ENCODE results near the gene LRRC58. TPM values are rescaled to one million over a fixed set of nuclear protein-coding genes. Genes with fewer than 3 reads are reported as not detected.

The LRRC58 gene
- polyA plus RNA-seq (2011; rRNA removed) (24.1 and 29.9 TPM in 2 replicates), polyA plus RNA-seq (2017; fragmentation: RNase III; extraction: RNeasy Plus Mini Kit Qiagen cat#74134 plus additional on column Dnase treatment) (13.2 to 15.4 TPM (median 14.8 TPM) in 3 replicates), polyA minus RNA-seq (2011; rRNA and poly(A)+ RNA removed) (12.4 and 13.2 TPM in 2 replicates)
- polyA plus RNA-seq (2012; cell fraction: cytosol; rRNA removed) = 6.0 and 7.4 TPM in 2 replicates
- polyA plus RNA-seq (2012; cell fraction: nucleus; rRNA removed) = 3.4 and 4.0 TPM in 2 replicates

DNA sequence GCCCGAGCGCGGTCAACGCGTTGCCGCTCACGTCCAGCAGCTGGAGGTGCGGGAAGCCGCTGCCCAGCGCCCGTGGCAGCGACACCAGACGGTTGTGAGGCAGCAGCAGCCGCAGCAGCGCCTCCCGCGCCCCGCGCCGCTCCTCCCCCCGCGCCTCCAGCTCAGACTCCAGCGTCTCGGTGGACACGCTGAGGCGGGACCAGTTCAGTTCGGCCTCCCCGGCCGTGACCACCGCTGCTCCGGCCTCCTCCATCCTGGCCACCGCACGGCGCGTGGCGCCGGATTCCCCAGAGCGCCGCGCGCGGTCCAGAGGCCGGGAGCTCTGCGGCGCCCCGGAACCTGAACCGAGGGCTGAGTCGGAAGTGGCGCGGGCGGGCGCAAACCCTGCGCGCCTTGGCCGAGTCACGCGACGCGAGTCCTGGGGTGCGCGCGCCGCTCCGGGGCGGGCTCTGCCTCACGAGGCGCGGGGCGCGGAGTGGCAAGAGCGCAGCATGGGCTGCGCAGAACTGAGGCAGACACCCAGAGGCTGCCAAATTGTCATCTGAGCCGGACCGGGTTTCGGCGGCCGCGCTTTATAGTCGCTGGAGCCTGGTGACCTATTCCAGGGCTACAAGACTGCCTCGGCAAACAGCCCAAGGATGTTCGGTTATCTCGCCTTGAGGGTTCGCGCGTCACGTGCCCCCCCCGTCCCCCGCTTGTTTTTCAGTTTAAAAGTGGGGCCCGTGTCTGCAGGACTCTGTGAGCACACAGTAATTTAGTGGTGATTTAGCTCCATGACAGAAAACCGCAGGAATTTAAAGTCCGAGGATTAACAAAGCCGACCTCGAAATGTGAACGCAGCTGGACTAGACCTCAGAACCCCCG is at the start of gene LRRC58:
Gene LRRC58, minus strand, starts transcription at position 364 of the 864 bp plus-strand sequence. Its CDS starts 111 bp downstream, at position 253.
- ChIA-PET POLR2A (interaction anchor here (0.6 to 3.4 kb wide), 25 partner anchors 8 to 686 kb away, joined by 3 to 35 read pairs (median 4); partner anchors contain the start of genes FSTL1, GSK3B, GTF2E1 and NDUFB4), CTCF (interaction anchor here (0.7 to 2.2 kb wide), 18 partner anchors 9 to 880 kb away, joined by 3 to 10 read pairs (median 4); no protein-coding TSS in a partner anchor)
- peak within 1 kb of the TSS; percentile 94 for H3K4me2 ChIP-seq
- FAIRE-seq = no peak
- H3K9me3 ChIP-seq = no peaks in the 10 kb centered on the region
- ATAC-seq = peak; percentile 91 to 94
- peak within 1 kb of the TSS; percentile 70 for H3K4me3 ChIP-seq
- H3K4me1 ChIP-seq = peaks cover 41% of the 10 kb centered on the region
- TF ChIP-seq FOSL2 (IDR thresholded peaks at IDR 0.05) (no peak), FOSL2 (CRISPR knock-in tag; IDR thresholded peaks at IDR 0.05) (0 out of 2 replicates have a peak, but pooled peaks have one; percentile 9), EP300 (IDR thresholded peaks at IDR 0.05) (peak in 1 of 2 experiments; percentile 33; a peak in 1 of 5 replicates), SMC3 (IDR thresholded peaks at IDR 0.05) (peak; percentile 28; the same call in 2 of the 3 replicates), RFX5 (IDR thresholded peaks at IDR 0.05) (peak; percentile 19; the same call in 1 of the 2 replicates), RAD21 (conservative IDR thresholded peaks at IDR 0.05 in 1 of 2, IDR thresholded peaks at IDR 0.05 in 1 of 2) (0 out of 5 replicates have a peak, but pooled peaks of 1 of the 2 experiments have one; percentile 24), JUNB (IDR thresholded peaks at IDR 0.05) (no peak), JUN (IDR thresholded peaks at IDR 0.05) (peak; percentile 86 to 95; a peak in 4 of 5 replicates), PHF8 (IDR thresholded peaks at IDR 0.05; ENCODE audit: borderline replicate concordance, low read depth) (peak; percentile 79), GATA3 (IDR thresholded peaks at IDR 0.05; ENCODE audit: borderline replicate concordance) (0 out of 2 replicates have a peak, but pooled peaks have one; percentile 23), EHF (CRISPR knock-in tag; IDR thresholded peaks at IDR 0.05) (0 out of 2 replicates have a peak, but pooled peaks have one; percentile 11), FOSB (CRISPR knock-in tag; IDR thresholded peaks at IDR 0.05) (no peak), BHLHE40 (IDR thresholded peaks at IDR 0.05; ENCODE audit: low read depth, low read length) (peak; percentile 88), POLR2A (IDR thresholded peaks at IDR 0.05; ENCODE audit: low read length) (peak; percentile 80), NPAS2 (CRISPR knock-in tag; IDR thresholded peaks at IDR 0.05; ENCODE audit: borderline replicate concordance) (peak; percentile 60; the same call in 1 of the 2 replicates), SREBF2 (IDR thresholded peaks at IDR 0.05) (no peak), MYC (IDR thresholded peaks at IDR 0.05; ENCODE audit: borderline replicate concordance, low read length) (peak; percentile 87), RNF2 (IDR thresholded peaks at IDR 0.05; ENCODE audit: borderline replicate concordance, low read depth) (no peak), CEBPB (IDR thresholded peaks at IDR 0.05) (no peak)
- TF ChIP-seq, protein P1, sequence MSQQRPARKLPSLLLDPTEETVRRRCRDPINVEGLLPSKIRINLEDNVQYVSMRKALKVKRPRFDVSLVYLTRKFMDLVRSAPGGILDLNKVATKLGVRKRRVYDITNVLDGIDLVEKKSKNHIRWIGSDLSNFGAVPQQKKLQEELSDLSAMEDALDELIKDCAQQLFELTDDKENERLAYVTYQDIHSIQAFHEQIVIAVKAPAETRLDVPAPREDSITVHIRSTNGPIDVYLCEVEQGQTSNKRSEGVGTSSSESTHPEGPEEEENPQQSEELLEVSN (IDR thresholded peaks at IDR 0.05; ENCODE audit: borderline replicate concordance, low read depth) = peak; percentile 93
- TF ChIP-seq, protein P2, sequence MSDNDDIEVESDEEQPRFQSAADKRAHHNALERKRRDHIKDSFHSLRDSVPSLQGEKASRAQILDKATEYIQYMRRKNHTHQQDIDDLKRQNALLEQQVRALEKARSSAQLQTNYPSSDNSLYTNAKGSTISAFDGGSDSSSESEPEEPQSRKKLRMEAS (IDR thresholded peaks at IDR 0.05) = peak; percentile 93
- TF ChIP-seq, protein P3, sequence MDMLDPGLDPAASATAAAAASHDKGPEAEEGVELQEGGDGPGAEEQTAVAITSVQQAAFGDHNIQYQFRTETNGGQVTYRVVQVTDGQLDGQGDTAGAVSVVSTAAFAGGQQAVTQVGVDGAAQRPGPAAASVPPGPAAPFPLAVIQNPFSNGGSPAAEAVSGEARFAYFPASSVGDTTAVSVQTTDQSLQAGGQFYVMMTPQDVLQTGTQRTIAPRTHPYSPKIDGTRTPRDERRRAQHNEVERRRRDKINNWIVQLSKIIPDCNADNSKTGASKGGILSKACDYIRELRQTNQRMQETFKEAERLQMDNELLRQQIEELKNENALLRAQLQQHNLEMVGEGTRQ (IDR thresholded peaks at IDR 0.05) = peak; percentile 82
- TF ChIP-seq, protein P4, sequence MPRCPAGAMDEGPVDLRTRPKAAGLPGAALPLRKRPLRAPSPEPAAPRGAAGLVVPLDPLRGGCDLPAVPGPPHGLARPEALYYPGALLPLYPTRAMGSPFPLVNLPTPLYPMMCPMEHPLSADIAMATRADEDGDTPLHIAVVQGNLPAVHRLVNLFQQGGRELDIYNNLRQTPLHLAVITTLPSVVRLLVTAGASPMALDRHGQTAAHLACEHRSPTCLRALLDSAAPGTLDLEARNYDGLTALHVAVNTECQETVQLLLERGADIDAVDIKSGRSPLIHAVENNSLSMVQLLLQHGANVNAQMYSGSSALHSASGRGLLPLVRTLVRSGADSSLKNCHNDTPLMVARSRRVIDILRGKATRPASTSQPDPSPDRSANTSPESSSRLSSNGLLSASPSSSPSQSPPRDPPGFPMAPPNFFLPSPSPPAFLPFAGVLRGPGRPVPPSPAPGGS (IDR thresholded peaks at IDR 0.05) = peak; percentile 92
- TF ChIP-seq, protein P5, sequence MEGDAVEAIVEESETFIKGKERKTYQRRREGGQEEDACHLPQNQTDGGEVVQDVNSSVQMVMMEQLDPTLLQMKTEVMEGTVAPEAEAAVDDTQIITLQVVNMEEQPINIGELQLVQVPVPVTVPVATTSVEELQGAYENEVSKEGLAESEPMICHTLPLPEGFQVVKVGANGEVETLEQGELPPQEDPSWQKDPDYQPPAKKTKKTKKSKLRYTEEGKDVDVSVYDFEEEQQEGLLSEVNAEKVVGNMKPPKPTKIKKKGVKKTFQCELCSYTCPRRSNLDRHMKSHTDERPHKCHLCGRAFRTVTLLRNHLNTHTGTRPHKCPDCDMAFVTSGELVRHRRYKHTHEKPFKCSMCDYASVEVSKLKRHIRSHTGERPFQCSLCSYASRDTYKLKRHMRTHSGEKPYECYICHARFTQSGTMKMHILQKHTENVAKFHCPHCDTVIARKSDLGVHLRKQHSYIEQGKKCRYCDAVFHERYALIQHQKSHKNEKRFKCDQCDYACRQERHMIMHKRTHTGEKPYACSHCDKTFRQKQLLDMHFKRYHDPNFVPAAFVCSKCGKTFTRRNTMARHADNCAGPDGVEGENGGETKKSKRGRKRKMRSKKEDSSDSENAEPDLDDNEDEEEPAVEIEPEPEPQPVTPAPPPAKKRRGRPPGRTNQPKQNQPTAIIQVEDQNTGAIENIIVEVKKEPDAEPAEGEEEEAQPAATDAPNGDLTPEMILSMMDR (IDR thresholded peaks at IDR 0.05) = peak; percentile 35; the same call in 2 of the 3 replicates
- DNase-seq (ENCODE audit: low read depth in 1 of 2, low spot score in 1 of 2) = peak; percentile 82 to 95
- H3K27ac ChIP-seq = peak within 1 kb of the TSS; percentile 91 to 95
- WGBS (ENCODE audit: missing lambda C conversion rate) = 1% methylated on average over 23 of the region's 95 CpGs

Measured in A549 (cell line).